SKM-1 treated with dmso at 0.1 percent for 144 hours (cell line): ENCODE results near the gene ASPG.

Source experiments
- DNase-seq: peaks from one replicate; lab custom pipeline; 2025; ENCODE audit not compliant: unreplicated experiment; lab: John Stamatoyannopoulos, UW

ASPG gene

GRCh38 chr14:104085032-104085888, at the start of gene ASPG:
Gene ASPG, plus strand, starts transcription at chr14:104085700. Its CDS starts 71 bp downstream, at chr14:104085771.
- peak; percentile 5 for DNase-seq

- DNase-seq = no peak
Measured at GRCh38 chr14:104036212-104036611, 49.3 kb upstream of the ASPG start.

- DNase-seq = no peak
Measured at GRCh38 chr14:104037074-104037473, 48.4 kb upstream of the ASPG start.

GRCh38 chr14:104037903-104038302, 47.6 kb upstream of the ASPG start:
- no peak for DNase-seq

- no peak for DNase-seq
Measured at GRCh38 chr14:104039214-104039613, 46.3 kb upstream of the ASPG start.

- DNase-seq = no peak
Measured at GRCh38 chr14:104040539-104040938, 45.0 kb upstream of the ASPG start.

GRCh38 chr14:104041430-104042104, 43.9 kb upstream of the ASPG start:
- DNase-seq = no peak

GRCh38 chr14:104044016-104044415, 41.5 kb upstream of the ASPG start:
- no peak for DNase-seq

GRCh38 chr14:104047761-104048160, 37.7 kb upstream of the ASPG start:
- DNase-seq = no peak

- DNase-seq = no peak
Measured at GRCh38 chr14:104048758-104049507, 36.6 kb upstream of the ASPG start.

GRCh38 chr14:104049576-104050240, 35.8 kb upstream of the ASPG start:
- DNase-seq = no peak

GRCh38 chr14:104051092-104051813, 34.2 kb upstream of the ASPG start:
- no peak for DNase-seq

- no peak for DNase-seq
Measured at GRCh38 chr14:104054222-104054905, 31.1 kb upstream of the ASPG start.

GRCh38 chr14:104062281-104062680, 23.2 kb upstream of the ASPG start:
- no peak for DNase-seq

- DNase-seq = no peak
Measured at GRCh38 chr14:104064003-104064402, 21.5 kb upstream of the ASPG start.

- no peak for DNase-seq
Measured at GRCh38 chr14:104066279-104066678, 19.2 kb upstream of the ASPG start.

GRCh38 chr14:104066719-104067295, 18.7 kb upstream of the ASPG start:
- DNase-seq = no peak

GRCh38 chr14:104069541-104069940, 16.0 kb upstream of the ASPG start:
- no peak for DNase-seq

- no peak for DNase-seq
Measured at GRCh38 chr14:104072586-104072985, 12.9 kb upstream of the ASPG start.

- DNase-seq = no peak
Measured at GRCh38 chr14:104073764-104074163, 11.7 kb upstream of the ASPG start.
